ENCODE results near the gene FCHSD2. TPM values are rescaled to one million over a fixed set of nuclear protein-coding genes. Genes with fewer than 3 reads are reported as not detected.

Gene FCHSD2
- total and polyA plus RNA-seq, 9 of the 15 experiments (the other 6 are each of a cell fraction or from before 2014, with no cell fraction given): 1.8 to 14.7 (median 6.4) TPM

GRCh38 chr11:72787216-72788104 is 354.7 kb downstream of the FCHSD2 start (continued):
- peak; percentile 59; the same call in 1 of the 2 replicates for TF ChIP-seq FOSL1 (tag; conservative IDR thresholded peaks at IDR 0.05)
- TF ChIP-seq SMAD4 (CRISPR knock-in tag; conservative IDR thresholded peaks at IDR 0.05): peak; percentile 59; the same call in 1 of the 2 replicates
- TF ChIP-seq GATAD2A (IDR thresholded peaks at IDR 0.05): 0 out of 2 replicates have a peak, but pooled peaks have one; percentile 6
- TF ChIP-seq SRSF3 (IDR thresholded peaks at IDR 0.05; ENCODE audit: insufficient read depth, low read length): no peak
- TF ChIP-seq HDAC2 (IDR thresholded peaks at IDR 0.05): peak; percentile 40; the same call in 1 of the 2 replicates
- TF ChIP-seq ZBTB7A (IDR thresholded peaks at IDR 0.05; ENCODE audit: borderline replicate concordance, control insufficient read depth, low read depth, low read length): peak; percentile 24; the same call in 1 of the 2 replicates
- peak; percentile 76 for TF ChIP-seq POLR2G (IDR thresholded peaks at IDR 0.05; ENCODE audit: low read depth, low read length)
- 0 out of 2 replicates have a peak, but pooled peaks have one; percentile 33 for TF ChIP-seq LCOR (CRISPR knock-in tag; IDR thresholded peaks at IDR 0.05)
- peak in 1 of 2 experiments; percentile 32; a peak in 2 of 4 replicates for TF ChIP-seq NRF1 (conservative IDR thresholded peaks at IDR 0.05 in 1 of 2, IDR thresholded peaks at IDR 0.05 in 1 of 2)
- peak; percentile 65 for TF ChIP-seq ZNF589 (CRISPR knock-in tag; IDR thresholded peaks at IDR 0.05; ENCODE audit: low read depth)
- no peak for TF ChIP-seq FOXJ2 (tag; IDR thresholded peaks at IDR 0.05)
- TF ChIP-seq RB1 (IDR thresholded peaks at IDR 0.05; ENCODE audit: low read depth): peak; percentile 25; the same call in 1 of the 2 replicates
- TF ChIP-seq PBX2 (CRISPR knock-in tag; IDR thresholded peaks at IDR 0.05; ENCODE audit: low read depth): no peak
- peak; percentile 5; the same call in 1 of the 2 replicates for TF ChIP-seq PBX2 (tag; conservative IDR thresholded peaks at IDR 0.05; ENCODE audit: low read depth)
- TF ChIP-seq ZNF431 (CRISPR knock-in tag; IDR thresholded peaks at IDR 0.05): 0 out of 2 replicates have a peak, but pooled peaks have one; percentile 25
- 0 out of 2 replicates have a peak, but pooled peaks have one; percentile 18 for TF ChIP-seq SMARCA4 (IDR thresholded peaks at IDR 0.05)
- no peak for TF ChIP-seq ZNF212 (CRISPR knock-in tag; IDR thresholded peaks at IDR 0.05)
- TF ChIP-seq CBFB (CRISPR knock-in tag; IDR thresholded peaks at IDR 0.05): 0 out of 2 replicates have a peak, but pooled peaks have one; percentile 32
- TF ChIP-seq ZFP36 (IDR thresholded peaks at IDR 0.05; ENCODE audit: low read depth, low read length, partially characterized antibody): no peak
- peak; percentile 68 to 70 for TF ChIP-seq E2F6 (IDR thresholded peaks at IDR 0.05; ENCODE audit: borderline replicate concordance in 1 of 2, extremely low read depth in 1 of 2, insufficient read depth in 1 of 2, insufficient read length in 1 of 2, low read depth in 1 of 2, low read length in 1 of 2, poor library complexity in 1 of 2, severe bottlenecking in 1 of 2)
- TF ChIP-seq VEZF1 (CRISPR knock-in tag; IDR thresholded peaks at IDR 0.05): peak; percentile 66
- peak; percentile 49 for TF ChIP-seq ETV1 (tag; conservative IDR thresholded peaks at IDR 0.05; ENCODE audit: low read depth)

Measured in K562 (cell line).